Fibroblast of skin of right quadriceps (primary cell): Measurements from ENCODE around the gene FMNL1.
"Not testable (repeated sequence)": the region's sequence is repeated elsewhere in the genome, so short reads cannot be mapped to it uniquely, and the experiment has no call there.

ENCODE experiments used
- DNase-seq: peaks from one replicate; pipeline ENCODE4 v3.0.0-alpha.2; 2013

The FMNL1 gene

DNA sequence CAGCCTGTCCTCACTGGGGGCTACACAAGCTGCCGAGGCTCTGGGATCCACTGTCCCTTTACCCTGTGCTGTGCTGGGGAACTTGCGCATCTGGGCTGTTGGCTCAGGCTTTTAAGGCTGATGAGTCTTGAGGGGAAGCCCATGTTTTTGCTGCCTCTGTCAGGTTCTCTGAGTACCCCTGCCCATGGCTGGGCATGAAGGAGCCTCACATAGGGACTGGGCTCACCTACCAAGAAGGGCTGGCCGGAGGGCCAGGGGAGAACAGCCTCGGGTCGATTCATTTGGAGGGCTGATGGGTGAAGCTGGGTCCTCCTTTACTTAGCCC, 14.6 kb downstream of the FMNL1 start:
- DNase-seq: no peak

DNA sequence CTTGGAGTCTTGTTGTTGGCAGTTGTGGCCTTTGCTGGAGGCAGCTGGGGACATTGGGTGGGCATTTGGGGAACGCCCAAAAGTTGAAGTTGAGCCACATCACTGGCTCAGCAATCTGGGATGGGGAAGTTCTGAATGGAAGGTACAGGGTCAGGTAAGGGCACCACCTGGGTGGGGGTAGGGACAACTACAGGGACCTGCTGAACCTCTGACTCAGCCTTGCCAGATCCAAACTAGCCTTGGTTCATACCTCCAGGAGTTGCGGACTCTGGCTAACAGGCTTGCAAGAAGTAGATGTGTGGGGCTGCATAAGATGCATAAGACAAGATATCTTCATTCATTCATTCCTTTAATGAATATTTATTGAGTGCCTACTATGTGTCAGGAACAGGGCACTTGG, 16.0 kb downstream of the FMNL1 start:
- no peak for DNase-seq

DNA sequence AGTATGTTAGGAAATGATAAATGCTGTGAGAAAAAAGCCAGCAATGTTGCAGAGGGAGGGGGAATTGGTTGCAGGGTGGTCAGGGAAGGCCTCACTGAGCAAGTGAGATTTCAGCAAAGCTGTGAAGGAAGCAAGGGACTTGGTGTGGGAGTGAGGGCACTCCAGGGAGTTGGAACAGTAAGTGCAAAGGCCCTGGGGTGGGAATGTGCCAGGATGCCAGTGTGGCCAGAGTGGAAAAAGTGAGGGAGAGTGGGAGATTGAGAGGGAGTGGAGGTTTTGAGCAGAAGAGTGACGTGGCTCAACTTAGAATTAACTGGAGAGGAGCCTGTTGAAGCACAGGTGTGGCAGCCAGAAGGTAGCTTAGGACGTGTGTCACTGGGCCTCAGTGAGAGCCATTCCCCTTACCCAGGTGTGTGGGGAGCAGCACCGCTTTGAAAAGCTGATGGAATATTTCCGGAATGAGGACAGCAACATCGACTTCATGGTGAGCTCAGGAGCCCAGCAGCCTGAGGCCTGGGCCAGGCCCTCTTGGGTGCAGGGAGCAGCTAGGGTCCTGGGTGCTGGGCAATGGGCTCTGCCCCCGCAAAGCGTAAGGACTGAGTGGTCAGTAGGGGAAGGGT, 16.6 kb downstream of the FMNL1 start:
- DNase-seq: no peak

DNA sequence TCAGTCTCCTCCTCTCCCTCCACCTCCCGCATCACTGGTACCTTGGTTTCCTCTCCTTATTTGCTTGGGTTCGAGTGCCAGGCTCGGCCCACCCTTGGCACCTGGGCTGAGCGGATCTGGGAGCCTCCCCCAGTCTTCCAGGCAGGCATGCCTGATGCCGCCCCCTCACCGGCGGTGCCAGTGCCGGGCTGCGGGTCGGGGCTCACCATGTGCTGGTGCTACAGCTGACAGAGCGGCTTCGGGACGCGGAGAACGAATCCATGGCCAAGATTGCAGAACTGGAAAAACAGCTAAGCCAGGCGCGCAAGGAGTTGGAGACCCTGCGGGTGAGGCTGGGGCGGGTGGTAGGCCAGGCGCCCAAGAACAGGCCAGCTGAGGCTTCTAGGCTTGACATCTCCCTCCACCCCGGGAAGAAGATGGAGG, 19.2 kb downstream of the FMNL1 start:
- DNase-seq: no peak

DNA sequence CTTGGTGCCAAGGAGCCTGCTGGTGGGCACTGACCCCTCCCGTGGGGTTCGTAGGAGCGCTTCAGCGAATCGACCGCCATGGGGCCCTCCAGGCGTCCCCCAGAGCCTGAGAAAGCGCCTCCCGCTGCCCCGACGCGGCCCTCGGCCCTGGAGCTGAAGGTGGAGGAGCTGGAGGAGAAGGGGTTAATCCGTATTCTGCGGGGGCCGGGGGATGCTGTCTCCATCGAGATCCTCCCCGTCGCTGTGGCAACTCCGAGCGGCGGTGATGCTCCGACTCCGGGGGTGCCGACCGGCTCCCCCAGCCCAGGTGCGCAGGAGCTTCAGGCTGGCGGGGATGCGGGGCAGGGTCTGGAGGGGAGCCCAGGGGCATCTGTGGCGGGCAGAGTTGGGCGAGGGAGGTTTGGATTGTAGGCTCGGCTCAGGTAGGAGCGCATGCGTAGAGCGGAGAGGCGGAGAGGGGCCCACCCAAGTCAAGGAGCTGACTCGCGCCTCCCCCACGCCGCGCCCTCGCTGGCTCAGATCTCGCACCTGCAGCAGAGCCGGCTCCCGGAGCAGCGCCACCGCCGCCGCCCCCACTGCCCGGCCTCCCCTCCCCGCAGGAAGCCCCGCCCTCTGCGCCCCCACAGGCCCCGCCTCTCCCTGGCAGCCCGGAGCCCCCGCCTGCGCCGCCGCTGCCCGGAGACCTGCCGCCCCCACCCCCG, 19.8 kb downstream of the FMNL1 start:
- DNase-seq: no peak

DNA sequence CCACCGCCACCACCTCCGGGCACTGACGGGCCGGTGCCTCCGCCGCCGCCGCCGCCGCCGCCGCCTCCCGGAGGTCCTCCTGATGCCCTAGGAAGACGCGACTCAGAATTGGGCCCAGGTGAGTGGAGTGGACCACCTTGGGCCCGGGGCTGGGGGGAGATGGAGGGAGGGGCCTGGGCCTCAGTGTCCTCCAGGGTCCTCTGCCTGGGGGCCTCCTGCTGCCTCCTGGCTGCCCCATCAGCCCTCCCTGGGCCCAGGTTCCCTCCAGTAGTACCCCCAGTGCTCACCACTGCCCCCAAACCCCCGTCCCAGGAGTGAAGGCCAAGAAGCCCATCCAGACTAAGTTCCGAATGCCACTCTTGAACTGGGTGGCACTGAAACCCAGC, 20.3 kb downstream of the FMNL1 start:
- no peak for DNase-seq

DNA sequence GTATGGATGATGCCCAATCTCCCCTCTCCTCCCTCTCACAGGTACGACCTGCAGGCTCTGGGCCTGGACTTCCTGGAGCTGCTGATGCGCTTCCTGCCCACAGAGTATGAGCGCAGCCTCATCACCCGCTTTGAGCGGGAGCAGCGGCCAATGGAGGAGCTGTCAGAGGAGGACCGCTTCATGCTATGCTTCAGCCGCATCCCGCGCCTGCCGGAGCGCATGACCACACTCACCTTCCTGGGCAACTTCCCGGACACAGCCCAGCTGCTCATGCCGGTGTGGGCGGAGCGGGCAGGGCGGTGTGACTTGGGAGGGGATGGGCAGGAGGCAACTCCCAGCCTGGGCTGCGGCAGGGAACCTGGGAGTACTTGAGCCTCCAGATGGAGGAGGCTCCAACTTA, 22.1 kb downstream of the FMNL1 start:
- DNase-seq: no peak

DNA sequence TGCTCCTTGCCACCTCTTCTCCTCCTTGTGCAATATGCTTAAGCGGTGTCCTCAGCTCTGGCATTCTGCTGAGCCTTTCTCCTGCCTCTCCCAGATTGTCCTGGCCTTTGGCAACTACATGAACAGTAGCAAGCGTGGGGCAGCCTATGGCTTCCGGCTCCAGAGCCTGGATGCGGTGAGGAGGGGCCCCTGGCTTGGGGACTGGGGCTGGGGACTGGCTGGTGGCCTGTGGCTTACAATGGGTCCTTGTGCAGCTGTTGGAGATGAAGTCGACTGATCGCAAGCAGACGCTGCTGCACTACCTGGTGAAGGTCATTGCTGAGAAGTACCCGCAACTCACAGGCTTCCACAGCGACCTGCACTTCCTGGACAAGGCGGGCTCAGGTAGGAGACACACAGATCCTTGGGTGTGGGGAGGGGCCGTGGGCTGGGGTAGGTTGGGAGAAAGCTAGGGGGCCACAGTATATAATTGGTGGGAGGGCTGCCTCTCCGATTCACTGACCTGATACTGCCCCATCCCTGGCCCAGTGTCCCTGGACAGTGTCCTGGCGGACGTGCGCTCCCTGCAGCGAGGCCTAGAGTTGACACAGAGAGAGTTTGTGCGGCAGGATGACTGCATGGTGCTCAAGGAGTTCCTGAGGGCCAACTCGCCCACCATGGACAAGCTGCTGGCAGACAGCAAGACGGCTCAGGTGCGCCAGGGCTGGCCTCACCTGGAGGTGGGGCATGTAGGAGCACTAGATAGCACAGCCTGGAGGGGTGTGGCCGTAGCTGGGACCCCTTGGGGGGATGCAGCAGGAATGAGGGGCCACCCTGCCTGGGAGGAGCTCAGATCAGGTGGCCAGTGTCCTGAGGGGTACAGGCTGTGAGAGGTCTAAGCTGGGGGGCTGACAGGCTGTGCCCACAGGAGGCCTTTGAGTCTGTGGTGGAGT, 23.3 kb downstream of the FMNL1 start:
- DNase-seq: no peak

DNA sequence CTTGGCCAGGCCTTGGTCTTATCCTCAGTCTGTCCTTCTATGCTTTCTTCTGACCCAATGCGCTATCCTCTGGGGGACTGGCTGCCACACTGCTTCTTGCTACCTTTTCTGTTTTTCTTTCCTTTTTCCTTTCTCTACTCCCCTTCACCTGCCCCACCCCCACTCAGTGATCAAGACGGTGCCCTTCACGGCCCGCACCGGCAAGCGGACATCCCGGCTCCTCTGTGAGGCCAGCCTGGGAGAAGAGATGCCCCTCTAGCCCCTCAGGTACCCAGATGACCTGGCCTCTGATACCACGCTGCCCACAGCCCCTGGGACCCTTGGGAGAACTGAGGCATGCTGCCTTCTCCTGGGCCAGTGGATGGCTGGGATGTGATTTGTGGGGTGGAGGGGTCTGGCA, 24.7 kb downstream of the FMNL1 start:
- no peak for DNase-seq

DNA sequence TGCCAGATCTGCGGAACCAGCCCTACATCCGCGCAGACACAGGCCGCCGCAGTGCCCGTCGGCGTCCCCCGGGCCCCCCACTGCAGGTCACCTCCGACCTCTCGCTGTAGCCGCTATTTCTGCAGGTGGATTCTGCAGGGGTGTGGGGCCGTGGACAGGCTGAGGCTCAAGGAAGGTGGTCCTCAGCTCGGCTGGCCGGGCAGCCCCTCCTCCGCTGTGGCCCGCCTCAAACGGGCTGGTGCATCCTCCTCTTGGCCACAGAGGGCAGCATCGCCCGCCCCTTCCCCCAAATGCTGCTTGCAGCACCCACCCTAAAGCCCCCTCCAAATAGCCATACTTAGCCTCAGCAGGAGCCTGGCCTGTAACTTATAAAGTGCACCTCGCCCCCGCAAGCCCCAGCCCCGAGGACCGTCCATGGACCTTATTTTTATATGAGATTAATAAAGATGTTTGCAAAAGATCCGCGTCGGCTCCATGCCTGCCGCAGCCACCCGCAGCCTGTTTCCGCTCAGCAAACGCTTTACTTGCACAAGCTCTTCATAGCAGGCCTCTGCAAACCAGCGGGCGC, 25.3 kb downstream of the FMNL1 start:
- DNase-seq: no peak

DNA sequence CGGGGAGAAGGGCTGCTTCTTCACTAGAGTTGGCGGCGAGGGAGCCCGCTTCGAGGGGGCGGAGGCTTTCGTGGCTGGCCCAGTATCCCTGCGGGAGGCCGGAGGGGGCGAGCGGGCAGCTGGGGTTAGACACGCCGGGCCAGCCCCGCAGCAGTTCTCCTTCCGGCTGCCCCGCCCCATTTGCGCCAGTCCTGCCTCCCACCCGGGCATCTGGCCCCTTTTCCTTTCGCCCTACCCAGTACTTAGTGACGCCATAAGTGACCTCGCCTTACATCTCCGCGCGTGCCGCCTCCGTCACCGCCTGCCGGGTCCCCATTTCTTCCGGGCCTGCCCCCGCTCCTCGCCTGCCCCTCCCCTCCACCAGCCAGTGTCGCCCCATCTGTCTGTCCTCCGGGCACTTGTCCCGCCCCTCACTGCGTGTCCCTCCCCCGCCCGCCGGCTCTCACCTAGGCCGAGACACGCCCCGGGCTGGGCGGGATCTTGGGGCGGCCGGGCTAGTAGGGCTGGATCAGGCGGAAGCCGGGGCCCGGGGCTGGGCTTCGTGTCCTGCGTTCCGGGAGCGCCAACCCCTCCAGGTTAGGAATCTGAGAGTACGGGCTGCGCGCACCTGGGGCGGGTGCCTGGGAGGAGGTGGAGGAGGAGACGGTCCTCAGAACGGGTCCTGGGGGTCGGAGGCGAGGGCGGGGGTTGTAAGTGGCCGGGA, 25.9 kb downstream of the FMNL1 start:
- DNase-seq: peak; percentile 44

DNA sequence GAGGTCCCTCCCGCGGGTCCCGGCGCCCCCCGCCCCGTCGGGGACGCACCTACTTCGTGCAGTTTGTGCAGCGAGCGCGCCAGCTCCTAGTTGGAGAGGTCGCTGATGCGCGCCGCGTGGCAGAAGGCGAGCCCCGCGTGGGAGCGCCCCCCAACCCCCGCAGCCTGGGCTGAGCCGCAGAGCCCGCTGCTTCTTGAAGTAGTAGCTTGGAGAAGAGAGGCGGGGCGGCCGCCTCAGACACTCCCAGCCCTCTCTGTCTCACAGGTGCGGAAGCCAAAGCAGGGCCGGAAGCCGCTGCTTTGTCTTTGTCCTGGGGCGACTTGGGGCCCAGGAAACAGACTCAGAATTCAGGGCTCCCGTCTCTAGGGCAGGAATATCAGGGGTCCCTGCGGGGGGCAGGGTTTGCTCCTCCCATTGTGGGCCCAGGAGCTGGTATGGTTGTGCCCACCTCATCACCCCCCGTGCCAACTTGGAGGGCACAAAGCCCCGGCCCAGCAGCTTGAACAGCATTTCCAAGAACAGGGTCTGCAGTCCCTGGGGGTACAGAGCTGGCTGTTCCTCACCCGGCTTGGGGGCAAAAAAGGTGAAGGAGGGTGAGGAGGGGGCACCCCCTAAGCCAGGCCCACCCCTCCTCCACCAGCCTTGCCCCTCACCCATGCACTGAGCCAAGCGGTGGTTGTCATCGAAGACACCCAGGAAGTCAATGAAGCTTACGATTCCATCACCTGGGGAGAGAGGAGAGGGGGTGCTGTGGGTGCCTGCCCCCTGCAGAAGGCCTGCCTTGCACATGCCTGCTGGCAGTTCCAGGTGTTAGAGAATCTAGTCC, 26.7 kb downstream of the FMNL1 start:
- no peak for DNase-seq

DNA sequence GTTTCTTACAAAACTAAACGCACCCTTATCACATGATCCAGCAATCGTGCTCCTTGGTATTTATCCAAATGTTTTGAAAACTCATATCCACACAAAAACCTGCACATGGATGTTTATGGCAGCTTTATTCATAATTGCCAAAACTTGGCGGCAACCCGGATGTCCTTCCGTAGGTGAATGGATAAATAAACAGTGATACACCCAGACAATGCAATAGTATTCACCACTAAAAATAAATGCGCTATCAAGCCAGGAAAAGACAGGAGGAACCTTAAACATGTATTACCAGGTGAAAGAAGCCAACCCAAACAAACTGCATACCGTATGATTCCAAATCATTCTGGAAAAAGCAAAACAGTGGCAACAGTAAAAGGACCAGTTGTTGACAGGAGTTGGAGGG, 30.2 kb downstream of the FMNL1 start:
- no peak for DNase-seq

DNA sequence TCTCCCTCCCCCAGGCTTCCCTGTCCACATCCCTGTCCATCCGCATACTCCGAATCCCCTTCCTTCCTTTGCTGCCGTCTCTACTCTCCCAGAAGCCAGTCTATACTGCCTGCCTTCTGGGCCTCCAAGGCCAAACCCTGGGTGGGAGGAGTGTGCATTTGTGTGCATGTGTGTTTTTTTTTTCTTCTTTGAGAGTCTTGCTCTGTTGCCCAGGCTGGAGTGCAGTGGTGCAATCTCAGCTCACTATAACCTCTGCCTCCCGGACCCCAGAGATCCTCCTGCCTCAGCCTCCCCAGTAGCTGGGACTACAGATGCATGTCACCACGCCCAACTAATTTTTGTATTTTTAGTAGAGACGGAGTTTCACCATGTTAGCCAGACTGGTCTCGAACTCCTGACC, 31.6 kb downstream of the FMNL1 start:
- not testable (repeated sequence) for DNase-seq

DNA sequence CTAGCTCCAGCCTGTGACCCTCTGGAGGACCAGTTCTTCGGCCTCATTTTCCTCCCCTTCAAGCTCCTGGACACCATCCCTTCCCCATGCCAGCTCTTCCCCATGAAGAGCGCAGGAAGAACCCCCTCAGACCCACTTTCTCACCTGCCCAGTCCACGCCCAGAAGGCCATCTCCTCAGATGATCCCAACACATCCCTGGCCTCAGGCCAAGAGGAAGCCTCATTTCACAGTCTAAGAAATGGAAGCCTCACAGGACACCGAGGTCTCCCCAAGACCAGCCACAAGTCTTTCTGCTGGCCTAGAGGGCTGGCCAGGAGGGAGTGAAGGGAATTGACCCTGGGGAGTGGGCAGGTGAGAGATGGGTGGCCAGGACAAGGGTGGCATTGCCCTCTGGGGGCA, 32.2 kb downstream of the FMNL1 start:
- DNase-seq: no peak

DNA sequence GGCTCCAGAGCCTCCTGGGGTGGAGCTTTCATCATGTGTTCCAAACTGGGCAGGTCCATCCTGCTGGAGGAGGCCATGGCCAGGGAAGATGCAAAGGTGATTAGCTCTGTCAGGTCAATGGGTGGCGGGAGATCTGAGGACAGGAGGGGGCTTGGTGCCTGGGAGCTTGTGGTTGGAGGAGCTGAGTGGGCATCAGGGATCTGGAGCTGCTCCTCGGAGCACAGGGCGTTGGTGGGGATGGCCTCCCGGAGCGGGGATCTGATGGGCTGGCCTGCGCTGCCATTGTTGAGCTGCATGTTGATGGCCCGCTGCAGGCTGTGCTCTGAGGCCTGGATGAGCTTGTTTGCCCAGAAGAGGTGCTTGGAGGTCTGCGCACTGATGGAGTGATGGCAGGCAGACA, 33.7 kb downstream of the FMNL1 start:
- DNase-seq: no peak

DNA sequence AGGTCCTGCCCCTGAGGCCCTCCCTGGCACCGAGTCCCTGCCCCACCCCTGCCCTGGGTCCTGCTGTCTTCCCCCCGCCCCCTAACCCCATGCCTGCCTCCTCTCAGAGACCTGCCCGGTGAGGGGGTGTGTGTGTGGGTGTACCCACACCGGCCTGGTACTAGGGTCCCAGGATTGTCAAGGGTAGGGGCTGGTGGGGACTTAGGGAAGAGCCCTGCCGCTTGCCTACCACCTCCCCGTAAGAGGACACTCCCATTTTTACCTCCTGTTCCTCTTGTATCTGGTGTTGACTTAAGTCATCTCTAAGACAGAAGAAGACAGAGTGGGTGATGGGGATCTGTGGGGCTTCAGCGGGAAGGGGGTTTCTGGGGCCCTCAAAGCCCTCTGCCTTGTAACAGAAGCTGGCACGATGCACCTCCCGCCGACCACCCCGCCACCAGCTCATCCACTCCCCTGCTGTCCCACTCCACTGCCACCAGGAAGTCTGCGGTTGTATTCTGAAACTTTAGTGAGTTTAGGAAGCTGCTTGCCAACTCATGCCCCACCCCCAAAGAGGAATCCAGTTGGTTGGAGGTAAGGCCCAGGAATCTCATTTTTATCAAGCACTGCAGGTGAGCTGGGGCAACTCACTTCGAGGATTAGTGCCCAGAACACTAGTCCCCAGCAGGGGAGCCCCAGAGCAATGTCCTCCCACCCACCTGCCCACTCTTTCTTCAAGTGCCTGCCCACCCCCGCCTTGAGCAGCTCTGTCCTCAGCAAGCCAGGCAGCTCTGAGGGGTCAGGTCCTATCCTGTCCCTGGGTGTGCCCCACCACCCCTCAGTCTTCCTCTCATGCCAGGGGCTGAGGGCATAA, 34.7 kb downstream of the FMNL1 start:
- no peak for DNase-seq

DNA sequence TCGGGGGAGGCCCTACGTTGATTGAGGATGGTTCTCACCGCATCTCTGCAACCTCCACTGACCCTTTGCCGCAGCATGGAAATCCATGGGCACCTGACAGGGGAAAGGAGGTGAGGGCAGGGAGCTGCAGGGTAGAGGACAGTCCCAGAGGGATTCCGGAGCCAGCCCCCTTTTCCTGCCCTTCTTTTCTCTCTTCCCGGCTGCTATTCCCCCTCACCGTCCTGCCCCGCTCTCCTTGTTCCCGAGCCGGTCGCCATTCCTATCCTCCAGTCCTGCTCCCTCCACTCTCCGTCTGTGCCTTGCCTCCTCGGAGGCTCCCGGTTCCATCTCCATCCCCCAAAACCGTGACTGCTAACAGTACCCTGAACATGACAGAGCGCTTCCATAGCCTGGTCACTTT, 35.4 kb downstream of the FMNL1 start:
- no peak for DNase-seq

DNA sequence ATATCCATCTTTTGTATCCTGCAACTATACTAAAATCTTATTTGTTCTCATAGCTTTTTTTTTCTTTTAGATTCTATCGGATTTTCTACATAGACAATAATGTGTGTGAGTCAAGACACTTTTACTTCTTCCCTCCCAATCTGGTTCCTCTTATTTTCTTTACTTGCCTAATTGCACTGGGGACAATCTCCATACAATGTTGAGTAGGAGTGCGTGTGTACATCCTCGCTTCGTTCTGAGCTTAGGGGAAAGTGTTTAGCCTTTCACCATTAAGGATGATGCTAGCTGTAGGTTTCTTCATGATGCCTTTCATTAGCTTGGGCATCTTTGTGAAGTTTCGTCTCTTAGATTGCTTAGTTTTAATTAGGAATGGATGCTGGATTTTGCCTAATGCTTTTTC, 37.3 kb downstream of the FMNL1 start:
- DNase-seq: no peak

DNA sequence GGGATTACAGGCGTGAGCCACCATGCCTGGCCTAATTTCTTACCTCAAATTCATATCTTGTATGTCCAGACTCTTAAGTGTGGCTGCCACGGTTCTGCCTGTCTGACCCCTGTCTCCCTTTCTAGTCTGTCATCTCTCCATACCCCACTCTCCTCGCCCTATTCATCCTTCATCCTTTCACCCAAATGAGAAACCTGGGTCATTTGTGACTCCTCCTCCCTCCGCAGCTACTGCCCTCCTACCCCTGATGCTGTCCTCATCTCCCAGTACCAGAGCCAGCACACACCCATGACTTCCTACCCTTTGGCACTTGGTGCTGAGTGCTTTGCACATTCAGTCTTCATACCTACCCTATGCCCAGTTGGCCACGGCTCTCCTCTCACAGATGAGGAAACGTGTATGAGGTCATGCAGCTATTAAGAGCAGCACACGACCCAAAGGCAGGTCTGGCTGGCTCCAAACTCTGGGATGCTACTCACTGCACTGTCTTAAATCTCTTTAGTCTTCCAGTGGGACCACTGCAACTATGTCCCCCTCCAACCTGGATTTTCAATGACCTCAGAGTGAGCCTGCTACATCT, 38.6 kb downstream of the FMNL1 start:
- DNase-seq: no peak
